GM08714 (cell line): Measurements from ENCODE around the gene RNF212.
"Not testable (repeated sequence)": the region's sequence is repeated elsewhere in the genome, so short reads cannot be mapped to it uniquely, and the experiment has no call there.

ENCODE experiments used
- H3K4me3 ChIP-seq: fragments of 200-500 bp; sonication (Bioruptor generic); 2 replicates; pipeline ENCODE4 v1.5.1; 2014; ENCODE audit warnings: mild to moderate bottlenecking, low read length, inconsistent platforms
- ZNF274 ChIP-seq: IDR thresholded peaks from 2 replicates; pipeline ENCODE4 v1.6.1; 2012; ENCODE audit warnings: mild to moderate bottlenecking, low read depth, low read length

RNF212 gene

DNA sequence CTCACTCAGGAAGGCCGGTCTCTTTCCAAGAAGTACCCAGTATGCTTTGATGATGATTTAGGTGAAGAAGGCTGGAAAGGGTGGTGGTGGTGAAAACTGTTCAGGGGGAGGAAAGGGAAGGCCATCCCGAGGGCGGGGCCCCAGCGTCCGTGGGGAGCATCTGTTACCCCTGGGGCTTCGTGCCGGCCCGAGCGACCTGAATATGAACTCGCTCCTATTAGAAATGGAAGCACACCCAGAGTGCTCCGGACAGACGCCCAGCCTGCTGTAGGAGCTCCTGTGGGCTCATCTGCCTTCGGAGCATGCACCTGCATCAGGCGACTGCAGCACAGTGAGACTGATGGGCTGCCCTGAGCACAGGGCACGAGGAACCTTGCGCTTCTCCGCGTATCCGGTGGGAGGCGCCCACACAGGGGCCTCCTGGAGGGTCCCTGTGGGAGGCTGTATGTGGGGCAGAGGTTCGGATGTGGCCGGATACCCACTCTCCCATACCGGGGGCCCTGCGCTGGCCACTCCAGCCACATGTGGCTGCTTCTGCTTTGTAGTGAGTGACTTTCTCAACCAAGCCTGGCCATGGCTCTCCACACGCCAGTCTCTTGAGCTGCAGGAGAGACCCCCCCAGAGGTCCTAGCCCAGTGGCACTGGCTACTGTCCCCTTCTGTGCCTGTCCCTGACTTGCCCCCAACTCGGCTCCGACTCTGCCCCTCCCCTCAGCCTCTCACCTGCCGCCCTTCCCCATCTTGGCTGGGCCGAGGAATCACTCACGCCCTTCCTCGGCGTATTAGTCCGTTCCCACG lies 65.2 kb downstream of the RNF212 start:
- no peak for TF ChIP-seq ZNF274
- no peak overlapping the region for H3K4me3 ChIP-seq

DNA sequence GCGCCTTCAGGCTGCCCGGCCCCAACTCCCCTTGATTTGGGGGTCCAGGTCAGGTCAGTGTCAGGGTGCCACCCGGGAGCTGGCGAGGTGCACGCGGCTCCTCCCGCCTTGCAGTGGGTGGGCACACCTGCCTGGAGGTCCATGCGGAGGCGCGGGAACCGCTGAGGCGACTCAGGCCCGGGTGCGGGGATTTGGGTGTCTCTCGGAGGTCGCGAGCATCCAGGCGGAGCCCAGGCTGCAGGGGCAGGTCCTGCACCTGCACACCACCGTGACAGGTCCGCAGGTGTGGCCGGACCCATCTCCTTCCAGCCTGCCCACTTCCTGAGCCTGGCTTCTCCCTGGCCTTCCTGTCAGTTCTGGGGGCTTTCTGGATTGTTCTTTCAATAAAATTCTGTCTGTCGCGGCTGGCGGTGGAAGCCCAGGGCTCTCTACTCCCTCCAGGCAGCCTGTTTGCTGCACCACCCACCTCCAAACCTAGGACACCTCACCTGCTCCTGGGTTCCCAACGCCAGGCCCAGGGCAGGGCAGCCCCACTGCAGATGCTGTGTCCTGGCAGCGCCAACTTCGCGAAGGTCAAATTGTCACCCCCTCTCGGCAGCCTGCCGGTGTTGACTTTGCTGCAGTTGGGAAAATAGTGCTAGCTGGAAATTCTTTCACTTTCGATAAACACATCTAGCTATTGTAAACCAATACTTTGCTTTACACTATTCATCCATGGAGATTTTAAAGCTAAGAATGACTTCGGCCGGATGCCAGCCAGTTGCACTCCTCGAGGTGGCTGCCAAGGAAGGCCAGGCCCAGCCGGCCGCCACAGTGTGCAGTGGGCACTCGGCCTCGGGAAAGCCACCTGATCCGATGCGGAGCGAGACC lies 66.0 kb downstream of the RNF212 start:
- no peak for TF ChIP-seq ZNF274
- H3K4me3 ChIP-seq: no peak overlapping the region

DNA sequence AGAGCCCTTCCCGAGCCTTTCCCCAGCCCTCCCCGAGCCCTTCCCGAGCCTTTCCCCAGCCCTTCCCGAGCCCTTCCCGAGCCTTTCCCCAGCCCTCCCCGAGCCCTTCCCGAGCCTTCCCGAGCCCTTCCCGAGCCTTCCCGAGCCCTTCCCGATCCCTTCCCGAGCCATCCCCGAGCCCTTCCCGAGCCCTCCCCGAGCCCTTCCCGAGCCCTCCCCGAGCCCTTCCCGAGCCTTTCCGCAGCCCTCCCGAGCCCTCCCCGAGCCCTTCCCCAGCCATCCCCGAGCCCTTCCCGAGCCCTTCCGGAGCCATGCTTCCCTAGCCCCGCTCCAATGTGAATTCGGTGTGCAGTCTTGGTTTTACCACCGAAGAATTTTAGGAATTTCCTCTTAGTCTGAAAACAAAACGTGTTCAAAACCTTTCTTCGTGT lies 66.8 kb downstream of the RNF212 start:
- H3K4me3 ChIP-seq: not testable (repeated sequence)

DNA sequence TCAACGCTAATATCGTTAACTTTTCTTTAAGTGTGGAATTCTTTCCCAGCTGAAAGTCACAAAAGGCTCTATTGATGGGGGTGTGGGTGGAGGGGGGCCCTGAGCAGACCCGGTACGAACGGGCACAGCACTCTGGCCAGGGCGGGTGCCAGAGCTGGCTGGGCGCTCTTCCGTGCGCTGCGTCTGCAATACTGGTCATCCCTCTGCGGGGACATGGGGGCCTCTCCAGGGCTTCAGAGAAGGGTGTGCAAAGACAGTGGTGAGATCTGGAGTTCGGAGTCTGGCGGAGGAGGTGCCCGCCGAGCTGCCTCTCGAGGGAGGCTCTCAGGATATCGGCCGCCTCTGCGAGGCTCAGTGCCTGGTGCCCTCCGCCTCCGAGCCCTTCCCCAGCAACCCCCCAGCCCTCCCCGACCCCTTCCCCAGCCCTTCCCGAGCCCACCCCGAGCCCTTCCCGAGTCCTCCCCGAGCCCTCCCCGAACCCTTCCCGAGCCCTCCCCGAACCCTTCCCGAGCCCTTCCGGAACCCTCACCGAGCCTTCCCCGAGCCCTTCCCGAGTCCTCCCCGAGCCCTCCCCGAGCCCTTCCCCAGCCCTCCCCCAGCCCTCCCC lies 67.7 kb downstream of the RNF212 start:
- TF ChIP-seq ZNF274: no peak
- H3K4me3 ChIP-seq: no peak overlapping the region

DNA sequence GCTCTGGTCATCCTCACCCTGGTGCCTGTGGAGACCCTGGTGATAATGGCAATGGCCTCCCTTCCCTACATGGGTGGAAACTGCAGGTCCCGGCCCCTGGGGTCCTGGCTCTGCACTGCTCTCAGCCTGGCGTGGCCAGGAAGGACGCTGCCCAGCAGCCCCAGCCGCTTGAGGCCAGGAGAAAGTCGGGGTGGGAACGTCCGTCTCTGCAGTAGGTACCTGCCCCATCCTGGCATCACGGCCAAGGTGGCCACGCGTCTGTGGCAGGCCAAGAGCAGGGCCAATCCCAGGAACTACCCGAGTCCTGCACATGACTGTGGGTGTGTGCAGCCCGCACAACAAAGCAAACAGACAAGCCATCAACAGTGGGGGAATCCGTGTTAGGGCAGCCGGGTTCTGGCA lies 68.2 kb downstream of the RNF212 start:
- TF ChIP-seq ZNF274: no peak

DNA sequence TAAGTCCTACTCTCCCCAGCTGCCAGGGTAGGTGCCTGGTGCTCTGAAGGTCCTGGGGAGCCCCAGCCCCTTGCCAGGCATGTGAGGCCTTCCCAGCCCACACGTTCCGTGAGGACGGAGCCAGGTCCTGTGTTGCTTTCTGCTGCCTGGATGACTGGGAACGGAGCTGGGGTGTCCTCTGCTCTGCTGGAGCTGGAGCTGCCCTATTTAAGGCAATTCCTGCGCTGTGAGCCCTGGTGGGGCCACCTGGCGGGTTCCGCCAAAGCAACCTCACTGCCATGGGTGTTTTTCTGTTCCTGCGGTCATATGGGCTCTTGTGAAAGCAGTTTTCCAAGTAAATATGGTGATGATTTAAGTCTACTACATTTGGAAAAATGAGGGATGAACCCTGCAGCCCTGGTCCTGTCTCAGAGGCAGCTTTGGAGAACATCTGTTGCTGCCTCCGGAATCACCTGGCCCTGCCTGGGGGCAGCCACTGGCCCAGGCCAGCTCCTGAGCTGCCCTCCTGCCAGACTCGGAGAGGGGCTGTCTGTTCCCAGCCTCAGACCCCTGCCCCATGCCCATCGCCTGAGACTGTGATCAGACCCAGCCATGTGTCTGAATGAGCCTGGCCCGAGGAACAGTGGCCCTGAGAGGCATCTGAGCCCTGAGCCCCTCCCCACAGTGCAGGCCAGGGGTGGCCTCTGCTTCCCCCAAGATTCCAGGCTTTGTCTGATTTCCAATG lies 68.7 kb downstream of the RNF212 start:
- H3K4me3 ChIP-seq: no peak overlapping the region
- no peak for TF ChIP-seq ZNF274

More for the DNA sequence above, 68.2 kb downstream of the RNF212 start:
- H3K4me3 ChIP-seq: no peak overlapping the region

DNA sequence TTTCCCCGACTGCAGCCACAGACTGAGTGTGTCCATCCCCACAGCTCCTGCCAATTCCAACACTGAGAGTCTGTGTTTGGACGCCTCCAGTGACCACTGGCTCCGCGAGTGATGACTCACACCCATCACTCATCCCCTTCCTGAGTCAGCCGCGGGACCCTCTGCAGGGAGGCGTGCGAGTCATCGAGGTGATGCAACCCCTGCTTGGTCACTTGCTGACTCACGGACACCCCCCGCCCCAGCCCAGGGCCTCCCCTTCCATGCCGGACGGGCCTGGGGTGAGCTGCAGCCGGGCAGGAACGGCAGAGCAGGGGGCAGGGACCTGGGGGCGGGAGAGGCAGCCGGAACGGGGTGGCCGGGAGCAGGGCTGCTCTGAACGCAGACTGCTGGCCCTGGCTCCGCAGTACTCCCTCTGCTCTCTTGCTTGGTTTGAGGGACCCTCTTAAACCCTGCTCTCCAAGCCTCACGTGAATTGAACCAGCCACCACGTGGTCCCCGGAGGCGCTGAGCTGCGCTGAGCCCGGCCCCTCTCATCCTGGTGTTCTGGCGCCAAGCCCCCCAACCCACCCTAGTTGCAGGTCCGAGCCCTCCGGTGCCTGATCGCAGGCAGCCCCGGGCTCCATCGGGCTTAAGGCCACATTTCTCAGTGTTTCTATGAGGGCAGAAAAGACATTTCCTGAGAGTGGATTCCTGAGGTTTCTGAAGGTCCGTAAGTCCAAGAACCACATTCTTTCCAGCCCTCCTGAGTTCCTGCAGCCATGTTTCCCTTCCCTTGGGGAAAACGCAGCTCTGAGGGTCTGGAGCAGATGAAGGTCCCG lies 69.5 kb downstream of the RNF212 start:
- H3K4me3 ChIP-seq: no peak overlapping the region
- TF ChIP-seq ZNF274: no peak

DNA sequence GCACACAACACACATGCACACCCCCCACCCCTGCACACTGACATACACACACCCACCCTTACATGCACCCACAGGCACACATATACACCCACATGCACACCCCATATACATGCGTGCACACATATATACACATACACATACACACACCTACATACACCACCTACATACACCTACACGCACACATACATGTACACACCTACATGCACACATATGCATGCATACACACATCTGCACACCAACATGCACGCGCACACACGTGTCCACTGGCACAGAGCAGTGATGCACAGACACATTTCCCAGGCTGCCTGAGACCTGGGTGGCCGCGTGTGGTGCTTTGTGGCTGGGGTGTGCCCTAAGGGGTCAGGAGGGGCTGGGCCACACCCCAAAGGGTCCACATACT lies 70.2 kb downstream of the RNF212 start:
- TF ChIP-seq ZNF274: no peak
- no peak overlapping the region for H3K4me3 ChIP-seq

DNA sequence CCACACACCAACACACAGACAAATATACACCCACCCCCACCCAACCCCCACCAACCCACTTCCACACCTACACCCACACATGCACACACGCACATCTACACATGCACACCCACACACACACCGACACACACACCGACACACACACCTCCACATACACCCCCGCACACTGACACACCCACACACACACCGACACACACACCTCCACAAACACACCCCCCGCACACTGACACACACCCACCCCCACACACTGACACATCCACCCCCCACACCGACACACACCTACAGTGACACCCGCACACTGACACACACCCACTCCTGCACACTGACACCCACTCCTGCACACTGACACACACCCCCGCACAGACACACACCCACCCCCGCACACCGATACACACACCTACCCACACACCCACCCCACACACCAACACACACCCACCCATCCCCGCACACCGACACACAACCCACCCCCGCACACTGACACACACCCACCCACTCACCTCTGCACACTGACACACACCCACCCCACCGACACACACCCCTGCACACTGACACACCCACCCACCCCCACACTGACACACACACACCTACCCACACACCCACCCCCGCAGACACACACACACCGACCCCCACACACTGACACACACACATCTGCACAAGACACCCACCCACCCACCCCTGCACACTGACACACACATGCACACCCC lies 70.9 kb downstream of the RNF212 start:
- TF ChIP-seq ZNF274: no peak
- H3K4me3 ChIP-seq: no peak overlapping the region

DNA sequence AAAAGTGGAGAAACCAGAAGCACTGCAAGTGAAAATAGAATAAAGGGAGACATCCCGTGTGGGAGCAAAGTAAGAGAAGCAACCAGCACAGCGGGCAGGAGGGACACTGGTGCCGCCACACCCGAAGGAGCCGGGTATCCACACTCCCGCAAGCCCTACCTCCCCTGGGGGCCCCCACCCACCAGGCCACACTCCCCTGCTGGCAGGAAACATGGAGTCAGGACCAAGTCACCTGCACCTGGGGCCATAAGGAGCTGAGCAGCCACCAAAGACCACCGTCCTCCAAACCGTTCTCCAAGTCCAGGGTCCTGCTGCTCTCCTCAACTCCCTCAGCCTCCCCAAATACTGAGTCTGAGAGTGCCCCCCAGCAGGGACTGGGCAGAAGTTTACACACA lies 71.4 kb downstream of the RNF212 start:
- no peak overlapping the region for H3K4me3 ChIP-seq
- TF ChIP-seq ZNF274: no peak

DNA sequence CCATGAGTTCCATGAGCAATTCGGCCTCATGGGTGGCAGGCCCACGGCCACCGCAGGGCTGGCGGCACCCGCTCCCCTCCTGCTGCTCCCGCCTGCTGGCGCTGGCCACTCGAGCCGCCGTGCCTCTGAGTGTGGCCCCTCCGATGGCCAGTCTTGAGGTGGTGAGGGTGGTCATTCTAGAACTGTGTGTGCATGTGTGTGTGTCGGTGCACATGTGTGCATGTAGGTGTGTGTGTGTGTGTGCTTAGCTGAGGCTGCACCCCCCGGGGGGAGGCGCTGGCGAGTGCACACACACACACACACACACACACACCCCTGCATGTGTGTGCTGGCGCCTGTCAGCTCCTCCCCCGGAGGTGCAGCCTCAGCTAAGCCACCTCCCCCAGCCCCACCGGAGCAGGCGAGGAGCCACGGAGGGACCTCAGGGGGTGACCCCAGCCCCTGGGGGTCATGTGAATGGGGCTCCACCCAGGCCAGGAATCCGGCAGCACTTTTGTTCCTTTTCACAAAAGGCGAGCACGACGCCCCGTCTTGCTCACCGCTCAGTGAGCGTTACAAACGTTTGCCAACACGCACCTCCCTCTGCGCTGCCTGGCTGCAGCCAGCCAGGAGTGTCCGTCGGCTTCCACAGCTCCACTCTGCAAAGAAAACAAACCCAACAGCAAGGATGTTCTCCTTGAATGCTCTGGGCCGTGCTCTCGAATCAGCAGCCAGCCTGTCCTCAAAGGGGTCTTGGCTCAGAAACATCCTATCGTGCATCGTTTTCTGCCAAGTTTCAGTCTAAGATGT lies 72.0 kb downstream of the RNF212 start:
- no peak overlapping the region for H3K4me3 ChIP-seq
- no peak for TF ChIP-seq ZNF274
